Neural cell (in vitro differentiated cells): ENCODE data around the gene RAB42. TPM values are rescaled to one million over a fixed set of nuclear protein-coding genes. Genes with fewer than 3 reads are reported as not detected.
"Not testable (repeated sequence)": the region's sequence is repeated elsewhere in the genome, so short reads cannot be mapped to it uniquely, and the experiment has no call there.

Source experiments
- H2AFZ ChIP-seq: fragments of 200-600, 300-800 bp; sonication (generic), shearing (Covaris generic); 2 replicates; pipeline ENCODE4 v1.6.0; 2014; ENCODE audit warnings: low read depth, mild to moderate bottlenecking, antibody characterized with exemption, low read length, moderate library complexity
- H3F3A ChIP-seq: fragments of 200-600 bp; shearing (Covaris generic); 2 replicates; pipeline ENCODE4 v1.6.1; 2016; ENCODE audit warnings: mild to moderate bottlenecking, moderate library complexity, mixed read lengths, antibody characterized with exemption, low read length; ENCODE audit not compliant: insufficient read depth, poor library complexity, severe bottlenecking
- H3K27ac ChIP-seq: fragments of 200-600, 300-800 bp; sonication (generic), shearing (Covaris generic); 2 replicates; pipeline ENCODE4 v1.5.1; 2014; ENCODE audit warnings: mild to moderate bottlenecking, low read length, moderate library complexity
- H3K27me3 ChIP-seq: fragments of 300-800, 200-600 bp; sonication (generic), shearing (Covaris generic); 2 replicates; pipeline ENCODE4 v1.6.0; 2014; ENCODE audit warnings: mild to moderate bottlenecking, low read depth, low read length, moderate library complexity; ENCODE audit not compliant: insufficient read depth
- H3K36me3 ChIP-seq: fragments of 300-800, 200-600 bp; sonication (generic), shearing (Covaris generic); 2 replicates; pipeline ENCODE4 v1.5.1; 2014; ENCODE audit warnings: mild to moderate bottlenecking, antibody characterized with exemption, low read length, moderate library complexity; ENCODE audit not compliant: insufficient read depth
- H3K4me2 ChIP-seq: fragments of 300-800, 200-600 bp; sonication (generic), shearing (Covaris generic); 2 replicates; pipeline ENCODE4 v1.6.0; 2014; ENCODE audit warnings: mild to moderate bottlenecking, low read length
- H3K4me3 ChIP-seq: fragments of 300-800, 200-600 bp; sonication (generic), shearing (Covaris generic); 2 replicates; pipeline ENCODE4 v1.5.1; 2014; ENCODE audit warnings: mild to moderate bottlenecking, low read length, moderate library complexity
- H3K79me2 ChIP-seq: fragments of 200-600 bp; shearing (Covaris generic); replicated peaks from 2 replicates; pipeline ENCODE4 v1.6.0; 2014; ENCODE audit warnings: mild to moderate bottlenecking, low read length, moderate library complexity; ENCODE audit not compliant: insufficient read depth
- H3K9ac ChIP-seq: fragments of 300-800, 200-600 bp; sonication (generic), shearing (Covaris generic); 2 replicates; pipeline ENCODE4 v1.6.1; 2016; ENCODE audit warnings: mild to moderate bottlenecking, low read length, mixed read lengths
- H3K9me2 ChIP-seq: fragments of 200-600 bp; shearing (Covaris generic); 2 replicates; pipeline ENCODE4 v1.6.1; 2016; ENCODE audit warnings: mild to moderate bottlenecking, low read length, mixed read lengths; ENCODE audit not compliant: insufficient read depth
- H3K9me3 ChIP-seq: fragments of 200-600, 300-800 bp; sonication (generic), shearing (Covaris generic); 2 replicates; pipeline ENCODE4 v1.6.1; 2016; ENCODE audit warnings: mild to moderate bottlenecking, mixed run types, low read length, moderate library complexity, mixed read lengths
- H4K20me1 ChIP-seq: fragments of 200-600 bp; shearing (Covaris generic); 2 replicates; pipeline ENCODE4 v1.6.1; 2016; ENCODE audit warnings: mild to moderate bottlenecking, mixed run types; ENCODE audit not compliant: insufficient read depth
- CTCF ChIP-seq: fragments of 450-650 bp; IDR thresholded peaks from 2 replicates; pipeline ENCODE4 v1.5.1; 2014; ENCODE audit warnings: antibody characterized with exemption, mild to moderate bottlenecking, moderate library complexity; ENCODE audit not compliant: poor library complexity, severe bottlenecking
- EP300 ChIP-seq: fragments of 450-650 bp; conservative IDR thresholded peaks from 2 replicates; pipeline ENCODE4 v1.6.1; 2014; ENCODE audit warnings: antibody characterized with exemption, mild to moderate bottlenecking, moderate library complexity; ENCODE audit not compliant: poor library complexity, severe bottlenecking
- EZH2 ChIP-seq: fragments of 200-600, 300-800 bp; shearing (Covaris generic), sonication (generic); IDR thresholded peaks from 2 replicates; pipeline ENCODE4 v1.6.1; 2014; ENCODE audit warnings: antibody characterized with exemption, low read length, borderline replicate concordance, mild to moderate bottlenecking; ENCODE audit not compliant: insufficient read depth, poor library complexity, severe bottlenecking
- MXI1 ChIP-seq: fragments of 450-650 bp; conservative IDR thresholded peaks from 2 replicates; pipeline ENCODE4 v1.6.1; 2014; ENCODE audit warnings: antibody characterized with exemption, mild to moderate bottlenecking; ENCODE audit not compliant: poor library complexity, severe bottlenecking
- POLR2AphosphoS5 ChIP-seq: IDR thresholded peaks from 2 replicates; pipeline ENCODE4 v1.6.1; 2012
- RAD21 ChIP-seq: fragments of 450-650 bp; conservative IDR thresholded peaks from 2 replicates; pipeline ENCODE4 v1.6.1; 2014; ENCODE audit warnings: antibody characterized with exemption, mild to moderate bottlenecking, moderate library complexity
- REST ChIP-seq: IDR thresholded peaks from 2 replicates; pipeline ENCODE4 v1.6.1; 2012; ENCODE audit warnings: borderline replicate concordance
- SMC3 ChIP-seq: fragments of 450-650 bp; conservative IDR thresholded peaks from 2 replicates; pipeline ENCODE4 v1.6.1; 2014; ENCODE audit warnings: antibody characterized with exemption, mild to moderate bottlenecking, moderate library complexity; ENCODE audit not compliant: poor library complexity
- TAF1 ChIP-seq: IDR thresholded peaks from 2 replicates; pipeline ENCODE4 v1.6.1; 2012; ENCODE audit warnings: low read depth
- polyA plus RNA-seq: library from polyadenylated mRNA; depleted of rRNA; stranded (reverse); fragments of >200 nt; gene quantifications from 2 replicates; pipeline ENCODE4 v1.2.3, GENCODE V29; 2014

Gene RAB42
- polyA plus RNA-seq, 1 donor from 2014 or later, result not detected

GRCh38 chr1:28595412-28596191, 3.5 kb downstream of the RAB42 start:
- no peak overlapping the region for H3K4me3 ChIP-seq
- H3K4me2 ChIP-seq, result no peak overlapping the region
- H3K9me2 ChIP-seq, result no peaks in the 10 kb centered on the region
- no peaks in the 10 kb centered on the region for H3K79me2 ChIP-seq
- no peak overlapping the region for H2AFZ ChIP-seq
- no peaks in the 10 kb centered on the region for H3K9me3 ChIP-seq
- no peak for TF ChIP-seq POLR2AphosphoS5
- no peak for TF ChIP-seq EP300
- no peak for TF ChIP-seq CTCF
- TF ChIP-seq SMC3, result no peak
- TF ChIP-seq EZH2, result no peak
- no peak for TF ChIP-seq REST
- no peak for TF ChIP-seq RAD21
- no peak for TF ChIP-seq TAF1
- TF ChIP-seq MXI1, result no peak
- no peak overlapping the region for H3K27ac ChIP-seq
- no peaks in the 10 kb centered on the region for H4K20me1 ChIP-seq
- H3F3A ChIP-seq, result no peaks in the 10 kb centered on the region
- H3K36me3 ChIP-seq, result no peaks in the 10 kb centered on the region
- peaks cover 5% of the 10 kb centered on the region for H3K27me3 ChIP-seq
- no peak overlapping the region for H3K9ac ChIP-seq

GRCh38 chr1:28596276-28596675, 4.2 kb downstream of the RAB42 start:
- H3K27me3 ChIP-seq, H3K4me3 ChIP-seq, H3K9me2 ChIP-seq, H3K36me3 ChIP-seq, H4K20me1 ChIP-seq, H3K9ac ChIP-seq, H3K27ac ChIP-seq, H3F3A ChIP-seq, H3K79me2 ChIP-seq, H2AFZ ChIP-seq, H3K9me3 ChIP-seq, H3K4me2 ChIP-seq: not testable (repeated sequence)
